Kidney (tissue), 14 donors: ENCODE data around the gene TOMM34. TPM values are rescaled to one million over a fixed set of nuclear protein-coding genes. Genes with fewer than 3 reads are reported as not detected.

Source experiments
- DNase-seq, 5 donors: peaks; one replicate each; pipeline ENCODE4 v3.0.0-alpha.2; 2013 to 2020
- FAIRE-seq: peaks from 2 replicates; lab custom pipeline; 2012; peaks lifted over from hg19 to GRCh38; lab: Jason Lieb, UNC
- H3K27ac ChIP-seq, 2 donors: one replicate each; pipeline ENCODE4 v1.7.0; 2013; ENCODE audit warnings: low read depth in 2 of 2, low read length in 2 of 2, inconsistent platforms in 1 of 2
- H3K27me3 ChIP-seq: one replicate; pipeline ENCODE4 v1.7.1; 2013; ENCODE audit warnings: low read length, inconsistent platforms; ENCODE audit not compliant: control insufficient read depth, insufficient read depth
- H3K36me3 ChIP-seq, 3 donors: one replicate each; pipeline versions ENCODE4 v1.7.0 to v1.7.1; 2013; ENCODE audit warnings: low read length in 3 of 3, control low read depth in 1 of 3, inconsistent platforms in 1 of 3; ENCODE audit not compliant: insufficient read depth in 3 of 3, control insufficient read depth in 2 of 3
- H3K4me1 ChIP-seq, 3 donors: one replicate each; pipeline versions ENCODE4 v1.7.0 to v1.7.1; 2013; ENCODE audit warnings: low read length in 3 of 3, inconsistent platforms in 1 of 3, low read depth in 1 of 3; ENCODE audit not compliant: control insufficient read depth in 2 of 3, insufficient read depth in 2 of 3
- H3K4me3 ChIP-seq, 3 donors: one replicate each; pipeline versions ENCODE4 v1.7.0 to v1.8.1; 2013; ENCODE audit warnings: low read length in 3 of 3, control low read depth in 1 of 3, inconsistent platforms in 1 of 3
- H3K9ac ChIP-seq, 3 donors: one replicate each; pipeline versions ENCODE4 v1.7.0 to v1.7.1; 2013; ENCODE audit warnings: low read length in 3 of 3, control low read depth in 1 of 3, inconsistent platforms in 1 of 3
- H3K9me3 ChIP-seq, 3 donors: one replicate each; pipeline versions ENCODE4 v1.7.0 to v1.7.1; 2013; ENCODE audit warnings: low read length in 3 of 3, control low read depth in 1 of 3, inconsistent platforms in 1 of 3; ENCODE audit not compliant: control insufficient read depth in 2 of 3, insufficient read depth in 1 of 3
- CTCF ChIP-seq: IDR thresholded peaks from 3 replicates; pipeline ENCODE4 v1.5.1; 2012; ENCODE audit warnings: mild to moderate bottlenecking, moderate library complexity, borderline replicate concordance; ENCODE audit not compliant: insufficient read depth; ENCODE audit errors: extremely low read depth
- intact Hi-C: fragments of 100-400 bp; cut with DNase I; formaldehyde crosslinking; loops from one replicate; pipeline ENCODE4 v1.11.1; 2022
- polyA plus RNA-seq: library from polyadenylated mRNA; stranded (reverse); fragments of 350-450 nt; fragmentation: Illumina TruSeq; extraction: RNeasy Lipid Tissue Mini Kit (QIAGEN cat#74804); gene quantifications from one replicate; pipeline ENCODE4 v1.2.3, GENCODE V29; 2014; ENCODE audit warnings: low read depth, low replicate concordance; ENCODE audit not compliant: insufficient read depth
- total RNA-seq: library from RNA; stranded (reverse); fragmentation: NEBNext Ultra II Directional; extraction: Animal tissue kit (Norgen Biotek cat#: 25700); gene quantifications from one replicate; pipeline ENCODE4 v1.2.1, GENCODE V29; 2021
- donor health status: control.
- donor health status: control.
- donor health status: control.
- donor health status: control.
- donor health status: control.
- donor health status: DM: yes; HTN: yes; CAD: no.
- donor health status: Normal renal cell carcinoma (clear cell type).

TOMM34 gene
- total and polyA plus RNA-seq, 2 donors from 2014 or later, result 18.8 to 39.6 TPM

- H3K4me3 ChIP-seq, result no peak overlapping the region
- no peak overlapping the region for H3K9ac ChIP-seq
- no peaks in the 10 kb centered on the region for H3K27me3 ChIP-seq
- no peak overlapping the region for H3K27ac ChIP-seq
- DNase-seq (no peak), FAIRE-seq (no peak)
- peaks cover 0 to 19% (median 16%) of the 10 kb centered on the region in 3 donors for H3K4me1 ChIP-seq
- no peaks in the 10 kb centered on the region for H3K36me3 ChIP-seq
- no peaks in the 10 kb centered on the region for H3K9me3 ChIP-seq
- TF ChIP-seq CTCF, result no peak
- intact Hi-C loops, result no loop called here
These were observed 3.4 kb upstream of the TOMM34 start for GRCh38 chr20:44963325-44964215.

- no peak overlapping the region for H3K27ac ChIP-seq
- no peaks in the 10 kb centered on the region for H3K27me3 ChIP-seq
- no peaks in the 10 kb centered on the region for H3K9me3 ChIP-seq
- TF ChIP-seq CTCF, result no peak
- intact Hi-C loops, result no loop called here
- H3K4me1 ChIP-seq, result peaks cover 0 to 21% (median 19%) of the 10 kb centered on the region in 3 donors
- DNase-seq (no peak), FAIRE-seq (no peak)
- H3K9ac ChIP-seq, result no peak overlapping the region
- no peak overlapping the region for H3K4me3 ChIP-seq
- no peaks in the 10 kb centered on the region for H3K36me3 ChIP-seq
These were observed 2.3 kb upstream of the TOMM34 start for GRCh38 chr20:44962483-44962882.

- intact Hi-C loops, result no loop called here
- Histone ChIP-seq H3K27ac (no peak overlapping the region), H3K4me1 (peaks cover 0 to 15% (median 15%) of the 10 kb centered on the region in 3 donors), H3K27me3 (no peaks in the 10 kb centered on the region), H3K9ac (no peak overlapping the region), H3K4me3 (no peak overlapping the region), H3K9me3 (no peaks in the 10 kb centered on the region), H3K36me3 (no peaks in the 10 kb centered on the region)
- no peak for TF ChIP-seq CTCF
- FAIRE-seq (no peak), DNase-seq (no peak)
These were observed 1.7 kb upstream of the TOMM34 start for GRCh38 chr20:44961870-44962267.
